Activated T-helper 1 cell treated with anti-CD3 and anti-CD28 coated beads, Interleukin-12 subunit alpha, Interleukin-12 subunit beta, Interleukin-2, Interleukin-4 antibody, amounts not matched to agents 30 ng/mL and 10 ng/mL and 1 ng/mL, durations not matched to agents 14 hours and 24 hours and 36 hours (primary cell): ENCODE measurements around the gene TSHZ2. TPM values are rescaled to one million over a fixed set of nuclear protein-coding genes. Genes with fewer than 3 reads are reported as not detected.

ENCODE experiments used
- DNase-seq: peaks from one replicate; pipeline ENCODE4 v3.0.0; 2021; ENCODE audit warnings: low spot score
- H3K27ac Mint-ChIP-seq: one replicate; pipeline ENCODE4 v1.8.0; 2021; ENCODE audit warnings: mild to moderate bottlenecking, mixed read lengths
- H3K27me3 Mint-ChIP-seq: one replicate; pipeline ENCODE4 v1.8.0; 2022; ENCODE audit warnings: mild to moderate bottlenecking, moderate library complexity, mixed read lengths; ENCODE audit not compliant: insufficient read depth
- H3K36me3 Mint-ChIP-seq: one replicate; pipeline ENCODE4 v1.8.0; 2021; ENCODE audit warnings: low read depth, mixed read lengths
- H3K4me1 Mint-ChIP-seq: one replicate; pipeline ENCODE4 v1.8.0; 2021; ENCODE audit warnings: low read depth, mixed read lengths
- H3K4me3 Mint-ChIP-seq: one replicate; pipeline ENCODE4 v1.8.0; 2021; ENCODE audit warnings: mild to moderate bottlenecking, moderate library complexity, mixed read lengths
- H3K9me3 Mint-ChIP-seq: one replicate; pipeline ENCODE4 v1.8.0; 2021; ENCODE audit warnings: mixed read lengths
- intact Hi-C: fragments of 100-400 bp; cut with micrococcal nuclease; formaldehyde crosslinking; loops from one replicate; pipeline ENCODE4 v1.15.1; 2024
- total RNA-seq: library from RNA; stranded (reverse); gene quantifications from 2 replicates; pipeline ENCODE4 v1.2.3, GENCODE V29; 2022

TSHZ2 gene
- total RNA-seq, 1 donor from 2014 or later, result 26.0 TPM

- H3K36me3 Mint-ChIP-seq, result peaks cover 10% of the 10 kb centered on the region
- H3K27ac Mint-ChIP-seq, result peak overlapping the region; percentile 83
- peaks cover 40% of the 10 kb centered on the region for H3K4me1 Mint-ChIP-seq
- H3K27me3 Mint-ChIP-seq, result peaks cover 6% of the 10 kb centered on the region
- no peaks in the 10 kb centered on the region for H3K9me3 Mint-ChIP-seq
- DNase-seq, result no peak
- peak overlapping the region; percentile 66 for H3K4me3 Mint-ChIP-seq
- intact Hi-C loops, result loop anchor here (10.0 kb wide), 1 partner anchor 943 kb away; no protein-coding TSS in a partner anchor
Measured at GRCh38 chr20:52971498-52972189, 514 bp upstream of the TSHZ2 start.

- H3K27ac Mint-ChIP-seq, result peak overlapping the region; percentile 99
- H3K4me1 Mint-ChIP-seq, result peaks cover 56% of the 10 kb centered on the region
- peaks cover 13% of the 10 kb centered on the region for H3K36me3 Mint-ChIP-seq
- peak overlapping the region; percentile 99 for H3K4me3 Mint-ChIP-seq
- no peaks in the 10 kb centered on the region for H3K9me3 Mint-ChIP-seq
- DNase-seq, result peak; percentile 12
- intact Hi-C loops, result loop anchor here (1.0 to 10.0 kb wide), 2 partner anchors 568 to 942 kb away; no protein-coding TSS in a partner anchor
- peaks cover 6% of the 10 kb centered on the region for H3K27me3 Mint-ChIP-seq
Measured at GRCh38 chr20:52972965-52973819, 1.0 kb downstream of the TSHZ2 start.

GRCh38 chr20:52974179-52974594, 2.0 kb downstream of the TSHZ2 start:
- Mint-ChIP-seq H3K4me3 (peak overlapping the region; percentile 99), H3K9me3 (no peaks in the 10 kb centered on the region), H3K27ac (peak overlapping the region; percentile 99), H3K27me3 (peaks cover 6% of the 10 kb centered on the region), H3K36me3 (peaks cover 13% of the 10 kb centered on the region), H3K4me1 (peaks cover 62% of the 10 kb centered on the region)
- intact Hi-C loops, result loop anchor here (1.0 to 10.0 kb wide), 8 partner anchors 27 to 941 kb away; no protein-coding TSS in a partner anchor
- DNase-seq, result peak; percentile 13

- intact Hi-C loops, result loop anchor here (1.0 to 10.0 kb wide), 6 partner anchors 47 to 940 kb away; no protein-coding TSS in a partner anchor
- Mint-ChIP-seq H3K4me3 (peak overlapping the region; percentile 99), H3K9me3 (no peaks in the 10 kb centered on the region), H3K4me1 (peaks cover 70% of the 10 kb centered on the region), H3K27me3 (peaks cover 6% of the 10 kb centered on the region), H3K27ac (peak overlapping the region; percentile 99), H3K36me3 (peaks cover 13% of the 10 kb centered on the region)
- DNase-seq, result no peak
Measured at GRCh38 chr20:52975029-52975732, 3.0 kb downstream of the TSHZ2 start.

GRCh38 chr20:52975803-52976531, 3.8 kb downstream of the TSHZ2 start:
- peaks cover 77% of the 10 kb centered on the region for H3K4me1 Mint-ChIP-seq
- H3K27ac Mint-ChIP-seq, result peak overlapping the region; percentile 99
- intact Hi-C loops, result loop anchor here (1.0 to 10.0 kb wide), 7 partner anchors 46 to 939 kb away; no protein-coding TSS in a partner anchor
- H3K27me3 Mint-ChIP-seq, result peaks cover 6% of the 10 kb centered on the region
- peak overlapping the region; percentile 99 for H3K4me3 Mint-ChIP-seq
- no peak for DNase-seq
- no peaks in the 10 kb centered on the region for H3K9me3 Mint-ChIP-seq
- H3K36me3 Mint-ChIP-seq, result peaks cover 13% of the 10 kb centered on the region

GRCh38 chr20:52978851-52979250, 6.7 kb downstream of the TSHZ2 start:
- no peak for DNase-seq
- intact Hi-C loops, result loop anchor here (10.0 kb wide), 1 partner anchor 936 kb away; no protein-coding TSS in a partner anchor
- H3K9me3 Mint-ChIP-seq, result no peaks in the 10 kb centered on the region
- peak overlapping the region; percentile 27 for H3K27ac Mint-ChIP-seq
- H3K4me1 Mint-ChIP-seq, result peaks cover 66% of the 10 kb centered on the region
- H3K36me3 Mint-ChIP-seq, result peaks cover 9% of the 10 kb centered on the region
- H3K27me3 Mint-ChIP-seq, result peaks cover 4% of the 10 kb centered on the region
- peak overlapping the region; percentile 54 for H3K4me3 Mint-ChIP-seq

GRCh38 chr20:52981051-52981450, 8.9 kb downstream of the TSHZ2 start:
- Mint-ChIP-seq H3K9me3 (no peaks in the 10 kb centered on the region), H3K27me3 (no peaks in the 10 kb centered on the region), H3K27ac (no peak overlapping the region), H3K36me3 (peaks cover 12% of the 10 kb centered on the region), H3K4me1 (peaks cover 57% of the 10 kb centered on the region), H3K4me3 (no peak overlapping the region)
- no peak for DNase-seq
- intact Hi-C loops, result no loop called here

- peak overlapping the region; percentile 32 for H3K27ac Mint-ChIP-seq
Measured at GRCh38 chr20:52983726-52984450, 11.7 kb downstream of the TSHZ2 start.

GRCh38 chr20:52984451-52984810, 12.3 kb downstream of the TSHZ2 start:
- intact Hi-C loops, result no loop called here
- H3K27ac Mint-ChIP-seq, result peak overlapping the region; percentile 32
- no peaks in the 10 kb centered on the region for H3K9me3 Mint-ChIP-seq
- H3K4me1 Mint-ChIP-seq, result peaks cover 27% of the 10 kb centered on the region
- H3K4me3 Mint-ChIP-seq, result peak overlapping the region; percentile 67
- no peaks in the 10 kb centered on the region for H3K27me3 Mint-ChIP-seq
- DNase-seq, result no peak
- H3K36me3 Mint-ChIP-seq, result peaks cover 13% of the 10 kb centered on the region

More at GRCh38 chr20:52983726-52984450, 11.7 kb downstream of the TSHZ2 start:
- H3K36me3 Mint-ChIP-seq, result peaks cover 13% of the 10 kb centered on the region
- no peaks in the 10 kb centered on the region for H3K27me3 Mint-ChIP-seq
- intact Hi-C loops, result no loop called here
- peaks cover 33% of the 10 kb centered on the region for H3K4me1 Mint-ChIP-seq
- H3K9me3 Mint-ChIP-seq, result no peaks in the 10 kb centered on the region
- DNase-seq, result no peak
- peak overlapping the region; percentile 67 for H3K4me3 Mint-ChIP-seq

GRCh38 chr20:52985687-52986086, 13.5 kb downstream of the TSHZ2 start:
- H3K4me3 Mint-ChIP-seq, result no peak overlapping the region
- no peaks in the 10 kb centered on the region for H3K9me3 Mint-ChIP-seq
- no peak for DNase-seq
- H3K4me1 Mint-ChIP-seq, result peaks cover 17% of the 10 kb centered on the region
- H3K36me3 Mint-ChIP-seq, result peaks cover 13% of the 10 kb centered on the region
- no peaks in the 10 kb centered on the region for H3K27me3 Mint-ChIP-seq
- intact Hi-C loops, result no loop called here
- H3K27ac Mint-ChIP-seq, result no peak overlapping the region

GRCh38 chr20:52987295-52987694, 15.1 kb downstream of the TSHZ2 start:
- peaks cover 13% of the 10 kb centered on the region for H3K36me3 Mint-ChIP-seq
- intact Hi-C loops, result no loop called here
- H3K9me3 Mint-ChIP-seq, result no peaks in the 10 kb centered on the region
- DNase-seq, result no peak
- H3K27ac Mint-ChIP-seq, result no peak overlapping the region
- H3K4me1 Mint-ChIP-seq, result peaks cover 11% of the 10 kb centered on the region
- H3K4me3 Mint-ChIP-seq, result no peak overlapping the region
- H3K27me3 Mint-ChIP-seq, result no peaks in the 10 kb centered on the region
